Measurements from ENCODE around the gene KREMEN2.
"Not testable (repeated sequence)": the region's sequence is repeated elsewhere in the genome, so short reads cannot be mapped to it uniquely, and the experiment has no call there.

The KREMEN2 gene, protein sequence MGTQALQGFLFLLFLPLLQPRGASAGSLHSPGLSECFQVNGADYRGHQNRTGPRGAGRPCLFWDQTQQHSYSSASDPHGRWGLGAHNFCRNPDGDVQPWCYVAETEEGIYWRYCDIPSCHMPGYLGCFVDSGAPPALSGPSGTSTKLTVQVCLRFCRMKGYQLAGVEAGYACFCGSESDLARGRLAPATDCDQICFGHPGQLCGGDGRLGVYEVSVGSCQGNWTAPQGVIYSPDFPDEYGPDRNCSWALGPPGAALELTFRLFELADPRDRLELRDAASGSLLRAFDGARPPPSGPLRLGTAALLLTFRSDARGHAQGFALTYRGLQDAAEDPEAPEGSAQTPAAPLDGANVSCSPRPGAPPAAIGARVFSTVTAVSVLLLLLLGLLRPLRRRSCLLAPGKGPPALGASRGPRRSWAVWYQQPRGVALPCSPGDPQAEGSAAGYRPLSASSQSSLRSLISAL

DNA sequence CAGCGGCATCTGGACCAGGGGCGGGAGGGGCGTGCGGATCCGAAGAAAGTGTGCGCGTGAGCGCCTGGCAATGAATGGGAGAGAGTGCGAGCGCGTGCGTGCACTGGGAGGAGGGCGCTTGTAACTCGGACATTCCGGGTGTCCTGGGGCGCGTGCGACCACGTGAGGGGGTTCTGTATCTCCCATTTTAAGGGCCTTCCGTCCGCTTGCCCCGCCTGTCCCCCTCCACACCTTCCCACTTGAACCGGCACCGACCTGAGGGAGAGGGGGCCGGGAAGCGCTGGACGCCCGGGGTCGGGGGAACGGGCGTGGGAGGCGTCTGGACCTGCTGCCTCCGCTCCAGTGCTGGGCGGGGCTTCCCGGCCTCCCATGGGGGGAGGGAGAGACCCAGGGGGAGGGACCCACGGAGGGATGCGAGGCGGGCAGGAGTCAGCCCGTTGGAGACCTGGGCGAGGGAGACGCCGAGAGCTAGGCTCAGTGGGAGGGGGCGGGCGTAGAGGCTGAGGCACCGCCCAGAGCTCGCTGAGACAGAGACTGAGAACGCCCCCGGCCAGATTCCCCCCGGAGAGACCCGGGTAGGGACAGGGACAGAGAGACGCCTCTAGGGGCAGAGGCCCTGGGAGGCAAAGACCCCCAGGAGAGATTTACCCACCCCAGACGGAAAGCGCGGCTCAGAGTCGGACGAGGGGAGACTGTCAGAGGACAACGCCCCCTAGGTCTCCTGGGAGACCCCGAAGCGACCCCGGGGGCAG, at the start of gene KREMEN2:
TSS of gene KREMEN2 (plus strand) at position 553 of the 752 bp plus-strand sequence. CDS start 246 bp downstream, outside the sequence.
- DNase-seq, result peak; percentile 38

- DNase-seq, result peak; percentile 27
Measured at GRCh38 chr16:2915196-2915929, 48.7 kb upstream of the KREMEN2 start.

GRCh38 chr16:2919511-2920255, 44.4 kb upstream of the KREMEN2 start:
- DNase-seq, result peak; percentile 70

DNA sequence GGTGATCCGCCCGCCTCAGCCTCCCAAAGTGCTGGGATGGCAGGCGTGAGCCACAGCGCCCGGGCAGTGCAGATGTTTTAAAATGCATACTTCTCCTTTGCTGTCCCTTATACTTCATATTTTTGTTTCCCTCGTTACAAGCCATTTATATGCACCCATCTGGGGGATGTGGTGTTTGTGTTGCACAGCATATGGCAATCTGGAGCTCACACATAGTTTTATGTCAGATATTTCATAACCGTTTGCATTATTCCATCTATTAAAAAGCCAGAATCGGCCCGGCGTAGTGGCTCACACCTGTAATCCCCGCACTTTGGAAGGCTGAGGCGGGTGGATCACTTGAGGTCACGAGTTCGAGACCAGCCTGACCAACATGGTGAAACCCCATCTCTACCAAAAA, 40.6 kb upstream of the KREMEN2 start:
- DNase-seq, result no peak

DNA sequence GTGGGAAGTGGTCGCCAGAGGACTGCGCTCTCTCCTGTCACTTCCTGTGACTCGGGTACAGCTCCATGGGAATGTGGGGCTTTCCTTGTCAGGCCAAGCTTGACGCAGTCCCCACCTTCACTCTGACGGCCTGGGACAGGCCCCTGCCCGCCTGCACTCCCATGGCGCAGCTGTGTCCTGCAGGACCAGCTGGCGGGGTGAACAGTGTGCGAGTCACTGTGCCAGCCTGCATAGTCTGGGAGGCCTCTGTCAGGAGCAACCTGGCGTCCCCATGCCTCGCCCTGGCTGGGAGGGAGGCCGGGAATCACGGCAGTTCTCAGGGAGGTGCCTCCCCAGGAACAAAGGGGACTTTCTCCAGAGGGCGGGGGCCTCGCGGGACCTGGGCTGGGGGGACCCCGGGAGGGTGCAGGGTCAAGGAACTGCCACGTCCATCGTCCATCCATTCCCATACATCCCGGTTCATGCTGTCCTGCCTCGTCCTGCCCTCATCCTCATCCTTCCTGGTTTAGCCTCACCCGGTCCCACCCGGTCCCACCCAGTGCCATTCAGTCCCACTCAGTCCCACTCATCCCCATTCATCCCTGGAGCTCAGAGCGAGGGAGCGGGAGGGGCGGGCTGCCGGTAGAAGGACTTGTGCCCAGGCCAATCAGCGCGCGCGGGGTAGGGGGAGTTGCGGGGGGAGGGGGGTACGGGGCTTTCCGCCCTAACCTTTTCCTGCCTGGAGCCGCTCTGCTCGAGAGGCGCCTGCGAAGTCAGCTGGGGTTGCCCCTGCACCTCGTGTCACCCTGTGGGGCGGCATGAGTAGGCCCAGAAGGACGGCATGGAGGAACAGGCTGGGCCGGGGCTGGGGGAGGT, 38.9 kb upstream of the KREMEN2 start:
- DNase-seq, result no peak

- DNase-seq, result no peak
Measured at GRCh38 chr16:2925951-2926649, 38.0 kb upstream of the KREMEN2 start.

DNA sequence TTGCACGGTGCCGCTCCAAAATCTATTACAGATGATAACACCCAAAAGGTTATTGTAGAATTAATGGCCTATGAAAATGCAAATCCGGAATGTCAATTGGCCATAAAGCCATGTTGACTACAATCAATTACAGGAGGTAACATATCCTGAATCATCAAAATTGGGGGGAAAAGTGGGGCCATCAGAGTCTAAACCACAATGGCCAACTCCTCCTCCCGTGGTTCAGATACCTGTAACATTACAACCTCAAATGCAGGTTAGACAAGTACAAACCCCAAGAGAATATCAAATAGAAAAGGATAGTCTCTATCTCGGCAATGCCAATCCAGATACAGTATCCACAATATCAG, 37.5 kb upstream of the KREMEN2 start:
- no peak for DNase-seq

DNA sequence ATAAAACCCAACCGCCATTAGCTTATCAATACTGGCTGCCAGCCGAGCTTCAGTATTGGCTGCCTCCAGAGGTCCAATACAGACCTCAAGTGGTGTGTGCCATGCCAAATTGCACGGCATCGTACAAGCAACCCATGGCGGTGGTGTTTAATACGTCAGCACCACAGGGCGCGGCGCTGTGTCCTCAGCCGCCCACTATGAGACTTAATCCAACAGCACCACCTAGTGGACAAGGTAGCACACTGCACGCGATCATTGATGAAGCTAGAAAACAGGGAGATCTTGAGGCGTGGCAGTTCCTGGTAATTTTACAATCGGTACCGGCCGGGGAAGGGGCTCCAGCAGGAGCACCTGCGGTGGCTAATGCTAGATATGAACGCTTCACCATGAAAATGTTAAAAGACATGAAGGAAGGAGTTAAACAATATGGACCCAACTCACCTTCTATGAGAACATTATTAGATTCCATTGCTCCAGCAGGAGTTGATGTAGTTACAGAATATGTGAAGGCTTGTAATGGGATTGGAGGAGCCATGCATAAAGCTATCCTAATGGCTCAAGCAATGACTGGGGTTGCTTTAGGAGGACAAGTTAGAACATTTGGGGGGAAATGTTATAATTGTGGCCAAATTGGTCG, 36.9 kb upstream of the KREMEN2 start:
- peak; percentile 92 for DNase-seq

- DNase-seq, result not testable (repeated sequence)
Measured at GRCh38 chr16:2928151-2928550, 35.9 kb upstream of the KREMEN2 start.

DNA sequence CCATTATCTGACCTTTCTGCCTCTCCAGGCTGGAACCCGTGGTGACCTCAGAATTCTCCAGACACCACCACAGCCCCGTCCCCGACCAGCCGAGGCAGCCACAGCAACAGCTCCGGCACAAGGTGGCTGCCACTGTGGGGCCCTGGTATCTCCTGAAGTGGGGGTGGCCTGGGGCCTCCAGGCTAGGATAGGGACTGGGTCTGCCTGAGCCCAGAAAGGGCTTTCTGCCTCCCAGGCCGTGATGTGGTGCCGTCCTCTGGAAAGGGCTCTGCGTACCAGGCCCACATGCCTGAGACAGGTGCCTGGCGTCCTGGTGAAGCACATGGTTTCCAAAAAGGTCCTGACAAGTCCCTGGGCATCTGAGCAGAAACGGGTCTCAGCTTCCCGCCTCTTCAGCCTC, 35.3 kb upstream of the KREMEN2 start:
- no peak for DNase-seq

DNA sequence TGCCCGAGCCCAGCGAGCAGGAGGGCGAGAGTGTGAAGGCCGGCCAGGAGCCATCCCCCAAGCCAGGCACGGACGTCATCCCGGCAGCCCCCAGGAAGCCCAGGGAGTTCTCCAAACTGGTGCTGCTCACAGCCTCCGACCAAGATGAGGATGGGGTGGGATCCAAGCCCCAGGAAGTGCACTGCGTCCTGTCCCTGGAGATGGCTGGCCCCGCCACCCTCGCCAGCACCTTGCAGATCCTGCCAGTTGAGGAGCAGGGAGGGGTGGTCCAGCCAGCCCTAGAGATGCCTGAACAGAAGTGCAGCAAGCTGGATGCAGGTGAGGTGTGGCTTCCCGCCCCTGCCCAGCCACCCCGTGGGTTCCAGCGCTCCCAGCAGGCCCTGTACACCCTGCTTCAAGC, 34.4 kb upstream of the KREMEN2 start:
- DNase-seq, result no peak

DNA sequence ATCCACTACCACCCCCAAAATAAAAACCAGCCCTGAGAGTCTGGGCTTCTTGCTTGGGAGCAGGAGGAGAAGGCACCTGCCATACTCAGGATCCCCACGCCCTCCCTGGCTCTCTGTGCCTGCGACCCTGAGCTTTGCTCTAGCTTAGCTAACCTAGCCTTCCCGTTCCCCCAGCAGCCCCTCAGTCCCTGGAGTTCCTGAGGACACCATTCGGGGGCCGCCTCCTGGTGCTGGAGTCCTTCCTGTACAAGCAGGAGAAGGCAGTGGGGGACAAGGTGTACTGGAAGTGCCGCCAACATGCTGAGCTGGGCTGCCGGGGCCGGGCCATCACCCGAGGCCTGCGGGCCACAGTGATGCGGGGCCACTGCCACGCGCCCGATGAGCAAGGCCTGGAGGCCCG, 33.8 kb upstream of the KREMEN2 start:
- DNase-seq, result no peak

DNA sequence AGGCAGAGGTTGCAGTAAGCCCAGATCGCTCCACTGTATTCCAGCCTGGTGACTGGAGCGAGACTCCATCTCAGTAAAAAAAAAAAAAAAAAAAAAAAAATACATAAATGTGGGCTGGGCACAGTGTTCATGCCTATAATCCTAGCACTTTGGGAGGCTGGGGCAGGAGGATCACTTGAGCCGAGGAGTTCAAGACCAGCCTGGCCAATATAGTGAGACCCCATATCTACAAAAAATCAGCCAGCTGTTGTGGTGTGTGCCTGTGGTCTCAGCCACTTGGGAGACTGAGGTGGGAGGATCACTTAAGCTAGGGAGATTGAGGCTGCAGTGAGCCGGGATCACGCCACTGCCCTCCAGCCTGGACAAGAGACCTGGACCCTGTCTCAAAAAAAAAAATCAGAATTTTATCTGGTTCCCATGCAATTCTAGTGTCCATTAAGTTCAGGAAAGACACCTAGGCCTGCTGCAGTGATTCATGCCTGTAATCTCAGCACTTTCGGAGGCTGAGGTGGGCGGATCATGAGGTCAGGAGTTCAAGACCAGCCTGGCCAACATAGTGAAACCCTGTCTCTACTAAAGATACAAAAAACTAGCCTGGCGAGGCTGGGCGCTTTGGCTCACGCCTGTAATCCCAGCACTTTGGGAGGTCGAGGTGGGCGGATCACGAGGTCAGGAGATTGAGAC, 32.7 kb upstream of the KREMEN2 start:
- DNase-seq, result not testable (repeated sequence)

GRCh38 chr16:2933136-2933535, 30.9 kb upstream of the KREMEN2 start:
- DNase-seq, result no peak

- no peak for DNase-seq
Measured at GRCh38 chr16:2933701-2934100, 30.4 kb upstream of the KREMEN2 start.

DNA sequence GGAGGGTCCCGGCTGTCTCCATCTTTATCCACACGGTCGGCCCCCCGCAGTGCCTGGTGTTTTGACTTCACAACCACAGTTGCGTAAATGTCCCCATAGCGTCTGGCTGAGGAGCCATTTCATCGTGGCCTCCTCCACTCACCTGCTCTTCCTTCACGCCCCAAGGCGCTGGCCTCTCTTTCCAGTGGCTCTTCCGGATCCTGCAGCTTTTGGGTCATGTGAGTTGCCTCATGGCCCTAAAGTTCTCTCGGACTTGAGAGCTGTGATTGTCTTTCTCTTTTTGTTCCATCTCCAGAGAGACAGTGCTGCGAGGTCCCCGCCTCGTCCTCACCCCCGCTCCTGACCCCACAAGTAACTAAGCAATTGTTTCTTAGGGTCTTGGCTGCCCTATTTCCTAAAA, 29.6 kb upstream of the KREMEN2 start:
- DNase-seq, result no peak

DNA sequence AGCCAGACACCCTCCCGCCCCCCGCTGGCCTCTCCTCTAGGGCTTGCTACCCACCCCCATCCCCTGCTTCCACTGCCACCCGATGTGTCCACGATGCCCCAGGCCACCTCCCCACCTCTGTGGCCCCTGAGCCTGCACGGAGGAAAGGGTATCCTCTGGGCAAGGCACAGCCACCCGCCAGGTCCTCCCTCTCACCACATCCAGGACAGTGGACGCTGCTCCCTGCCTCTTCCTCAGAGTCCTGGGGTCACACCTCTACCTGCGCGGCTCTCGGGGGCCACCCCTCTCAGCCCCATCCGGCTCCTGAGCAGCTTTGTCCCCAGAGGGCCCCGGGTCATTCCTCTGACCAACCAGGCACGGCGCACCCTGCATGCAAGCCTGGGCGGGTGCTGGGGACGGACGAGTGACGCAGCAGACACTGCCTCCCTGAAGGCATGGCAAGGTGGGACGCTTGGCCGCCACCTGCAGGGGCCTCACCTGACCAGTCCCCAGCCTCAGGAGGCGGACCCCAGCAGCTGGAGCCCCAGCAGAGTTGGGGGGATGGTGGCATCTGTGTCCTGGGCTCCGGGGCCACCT, 27.6 kb upstream of the KREMEN2 start:
- DNase-seq, result no peak

- no peak for DNase-seq
Measured at GRCh38 chr16:2937170-2937569, 26.9 kb upstream of the KREMEN2 start.

- no peak for DNase-seq
Measured at GRCh38 chr16:2938206-2938605, 25.9 kb upstream of the KREMEN2 start.

DNA sequence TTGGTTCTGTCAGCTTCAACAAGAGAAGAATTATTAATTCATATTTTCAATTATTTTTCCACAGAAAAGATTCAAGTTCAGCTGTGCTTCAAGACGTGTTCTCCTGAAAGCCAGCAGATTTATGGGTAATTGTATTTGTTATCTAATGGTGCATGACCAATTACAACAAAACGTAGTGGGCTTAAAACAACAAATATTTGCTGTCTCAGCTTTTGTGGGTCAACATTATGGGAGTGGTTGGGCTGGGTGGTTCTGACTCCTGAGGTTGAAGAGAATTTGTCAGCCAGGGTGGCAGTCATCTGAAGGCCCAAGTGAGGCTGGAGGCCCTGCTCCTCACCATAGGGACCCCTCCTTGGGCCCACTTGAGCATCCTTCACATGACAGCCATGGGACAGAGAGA, 24.1 kb upstream of the KREMEN2 start:
- no peak for DNase-seq

Data from activated CD4-positive, alpha-beta T cell treated with anti-CD3 and anti-CD28 coated beads, Interleukin-2, Interleukin-6, amounts not matched to agents 100 ng/mL and 50 ng/mL, durations not matched to agents 16 hours and 8 hours (primary cell).